SK-N-SH (cell line): ENCODE data around the gene LRRC3C.

Source experiments
- CTCF ChIP-seq: fragments of 200-600 bp; sonication (generic); IDR thresholded peaks from 2 replicates; pipeline ENCODE4 v1.6.1; 2017; ENCODE audit warnings: antibody characterized with exemption, mild to moderate bottlenecking, moderate library complexity
- EP300 ChIP-seq, 2 experiments: IDR thresholded peaks; 2 replicates each; pipeline versions ENCODE4 v1.4.0 to v1.6.1; 2012; ENCODE audit warnings: borderline replicate concordance in 1 of 2, low read depth in 1 of 2, low read length in 1 of 2
- FOXJ3 ChIP-seq: sonication (generic); formaldehyde crosslinking; IDR thresholded peaks from 2 replicates; pipeline ENCODE4 v1.5.1; 2020; ENCODE audit warnings: mild to moderate bottlenecking, missing genetic modification reagents
- GABPA ChIP-seq: IDR thresholded peaks from 2 replicates; pipeline ENCODE4 v1.4.0; 2012; ENCODE audit warnings: low read depth, mild to moderate bottlenecking
- PBX3 ChIP-seq: IDR thresholded peaks from 2 replicates; pipeline ENCODE4; 2012
- POLR2AphosphoS5 ChIP-seq: IDR thresholded peaks from 2 replicates; pipeline ENCODE4 v1.6.1; 2012; ENCODE audit warnings: low read depth, low read length
- SIN3A ChIP-seq: IDR thresholded peaks from 2 replicates; pipeline ENCODE4 v1.6.1; 2012; ENCODE audit warnings: low read depth, mild to moderate bottlenecking, low read length, moderate library complexity, borderline replicate concordance
- SMC3 ChIP-seq: IDR thresholded peaks from 2 replicates; pipeline ENCODE4 v1.6.1; 2012; ENCODE audit warnings: low read depth, low read length, improper control_type of control experiment
- TAF1 ChIP-seq: IDR thresholded peaks from 2 replicates; pipeline ENCODE4 v1.6.1; 2012; ENCODE audit warnings: low read depth, mild to moderate bottlenecking, low read length, moderate library complexity, borderline replicate concordance

GRCh38 chr17:39950871-39951348 is 23.4 kb downstream of the LRRC3C start:
- TF ChIP-seq EP300 (IDR thresholded peaks at IDR 0.05; ENCODE audit: borderline replicate concordance in 1 of 2, low read depth in 1 of 2, low read length in 1 of 2) = no peak
- no peak for TF ChIP-seq SIN3A
- no peak for TF ChIP-seq GABPA
- TF ChIP-seq CTCF = no peak
- TF ChIP-seq TAF1 = no peak
- no peak for TF ChIP-seq PBX3
- no peak for TF ChIP-seq FOXJ3 (CRISPR knock-in tag)
- no peak for TF ChIP-seq POLR2AphosphoS5
- no peak for TF ChIP-seq SMC3
